K562 (cell line): ENCODE measurements around the gene GAK. TPM values are rescaled to one million over a fixed set of nuclear protein-coding genes. Genes with fewer than 3 reads are reported as not detected.

Experiments
- ARHGAP35 ChIP-seq: fragments of 450-650 bp; IDR thresholded peaks from 2 replicates; pipeline ENCODE4 v1.6.1; 2018; ENCODE audit not compliant: partially characterized antibody
- BDP1 ChIP-seq: IDR thresholded peaks from 3 replicates; pipeline ENCODE4 v1.6.1; 2011; ENCODE audit not compliant: insufficient read length, insufficient read depth
- CBX1 ChIP-seq: sonication (generic); IDR thresholded peaks from 2 replicates; pipeline ENCODE4 v1.6.1; 2016; ENCODE audit warnings: antibody characterized with exemption, low read depth, mild to moderate bottlenecking
- ELF1 ChIP-seq: fragments of 200-800 bp; sonication (Bioruptor generic); IDR thresholded peaks from 2 replicates; pipeline ENCODE4 v1.6.1; 2016; ENCODE audit warnings: missing genetic modification characterization, missing compliant biosample characterization
- ELF2 ChIP-seq: fragments of 250-450 bp; sonication (Bioruptor Pico); IDR thresholded peaks from 2 replicates; pipeline ENCODE4 v1.5.0; 2021; ENCODE audit warnings: mild to moderate bottlenecking
- EWSR1 ChIP-seq: fragments of 450-650 bp; IDR thresholded peaks from 2 replicates; pipeline ENCODE4 v1.6.1; 2018; ENCODE audit warnings: borderline replicate concordance, mild to moderate bottlenecking, low read depth, moderate library complexity; ENCODE audit not compliant: partially characterized antibody
- FOS ChIP-seq: IDR thresholded peaks from 3 replicates; pipeline ENCODE4 v1.6.1; 2011; ENCODE audit not compliant: insufficient read length; ENCODE audit errors: extremely low read depth
- HDAC2 ChIP-seq: fragments of 450-650 bp; IDR thresholded peaks from 2 replicates; pipeline ENCODE4 v1.6.1; 2016; ENCODE audit warnings: mild to moderate bottlenecking
- JUN ChIP-seq, 2 experiments: sonication (generic) in 1 of 2; formaldehyde crosslinking in 1 of 2; IDR thresholded peaks; 2 replicates each; pipeline versions ENCODE4 v1.6.1 to v1.8.0; 2012 to 2022; ENCODE audit warnings: borderline replicate concordance in 2 of 2, mild to moderate bottlenecking in 2 of 2, improper control_type of control experiment in 1 of 2, low read depth in 1 of 2, low read length in 1 of 2, missing genetic modification reagents in 1 of 2
- JUND ChIP-seq, 2 experiments: IDR thresholded peaks; 2 replicates in 1 of 2; 3 replicates in 1 of 2; pipeline ENCODE4 v1.6.1; 2011; ENCODE audit warnings: borderline replicate concordance in 2 of 2, low read depth in 2 of 2, low read length in 2 of 2, improper control_type of control experiment in 1 of 2, missing biosample characterization in 1 of 2, missing genetic modification characterization in 1 of 2, missing genetic modification reagents in 1 of 2
- MEIS2 ChIP-seq: fragments of 450-650 bp; IDR thresholded peaks from 2 replicates; pipeline ENCODE4 v1.6.1; 2014; ENCODE audit warnings: mild to moderate bottlenecking; ENCODE audit not compliant: partially characterized antibody
- NONO ChIP-seq, 2 experiments: fragments of 200-400 bp in 1 of 2; fragments of 450-650 bp in 1 of 2; formaldehyde crosslinking in 1 of 2; IDR thresholded peaks; 2 replicates each; pipeline ENCODE4 v1.6.1; 2017; ENCODE audit warnings: low read depth in 2 of 2, mild to moderate bottlenecking in 2 of 2, moderate library complexity in 2 of 2, low read length in 1 of 2
- PURB ChIP-seq: sonication (generic); formaldehyde crosslinking; IDR thresholded peaks from 2 replicates; pipeline ENCODE4 v1.9.0; 2021; ENCODE audit warnings: low read depth, mild to moderate bottlenecking, missing genetic modification reagents
- RB1 ChIP-seq: fragments of 450-650 bp; IDR thresholded peaks from 2 replicates; pipeline ENCODE4 v1.6.1; 2017; ENCODE audit warnings: low read depth, mild to moderate bottlenecking
- RBFOX2 ChIP-seq: fragments of 200-400 bp; formaldehyde crosslinking; IDR thresholded peaks from 2 replicates; pipeline ENCODE4 v1.6.1; 2017; ENCODE audit warnings: low read depth, mild to moderate bottlenecking, low read length, moderate library complexity
- RBM14 ChIP-seq: fragments of 200-400 bp; formaldehyde crosslinking; IDR thresholded peaks from 2 replicates; pipeline ENCODE4 v1.6.1; 2018; ENCODE audit warnings: low read depth, mild to moderate bottlenecking, low read length, moderate library complexity, borderline replicate concordance; ENCODE audit not compliant: insufficient read depth
- SP1 ChIP-seq: sonication (generic); formaldehyde crosslinking; IDR thresholded peaks from 2 replicates; pipeline ENCODE4 v1.8.1; 2022; ENCODE audit warnings: mild to moderate bottlenecking, missing genetic modification reagents
- TEAD4 ChIP-seq, 2 experiments: sonication (generic) in 1 of 2; formaldehyde crosslinking in 1 of 2; IDR thresholded peaks; 2 replicates each; pipeline versions ENCODE4 v1.6.1 to v1.8.0; 2012 to 2022; ENCODE audit warnings: borderline replicate concordance in 1 of 2, inconsistent platforms in 1 of 2, low read length in 1 of 2, mild to moderate bottlenecking in 1 of 2, missing genetic modification reagents in 1 of 2
- TFAM ChIP-seq: fragments of 250-450 bp; sonication (Bioruptor Pico); conservative IDR thresholded peaks from 2 replicates; pipeline ENCODE4 v1.5.0; 2021; ENCODE audit warnings: mild to moderate bottlenecking, moderate library complexity
- polyA plus RNA-seq, 8 experiments: library from polyadenylated mRNA; depleted of rRNA in 4 of 8; stranded (reverse) in 5 of 8; unstranded in 3 of 8; fragments of >200 nt; fragmentation: Nextera tagmentation in 2 of 8; fragmentation: Illumina TruSeq in 1 of 8; extraction: Ambion mirVana in 2 of 8; extraction: Trizol in 1 of 8; gene quantifications; 2 replicates each; pipeline versions ENCODE4 v1.2.1 to v1.2.3, GENCODE V29; 2011 to 2014; ENCODE audit warnings: inconsistent platforms in 1 of 8, missing spikeins in 1 of 8
- total RNA-seq, 7 experiments: library from RNA; depleted of rRNA in 6 of 7; stranded (reverse); fragments of >200 nt in 6 of 7; fragmentation: Illumina TruSeq in 2 of 7; extraction: Trizol in 2 of 7; gene quantifications; 2 replicates each; pipeline versions ENCODE4 v1.2.1 to v1.2.3, GENCODE V29; 2011 to 2021; ENCODE audit warnings: low replicate concordance in 1 of 7
- TF ChIP-seq, protein P1 (sequence below): sonication (generic); formaldehyde crosslinking; IDR thresholded peaks from 2 replicates; pipeline ENCODE4 v1.8.0; 2022; ENCODE audit warnings: mild to moderate bottlenecking, missing genetic modification reagents
- TF ChIP-seq, protein P2 (sequence below): sonication (generic); formaldehyde crosslinking; IDR thresholded peaks from 2 replicates; pipeline ENCODE4 v1.8.1; 2023; ENCODE audit warnings: mild to moderate bottlenecking, missing genetic modification reagents

The GAK gene
- total and polyA plus RNA-seq, 9 of the 15 experiments (the other 6 are each of a cell fraction or from before 2014, with no cell fraction given): 1.3 to 102 (median 16.2) TPM

DNA sequence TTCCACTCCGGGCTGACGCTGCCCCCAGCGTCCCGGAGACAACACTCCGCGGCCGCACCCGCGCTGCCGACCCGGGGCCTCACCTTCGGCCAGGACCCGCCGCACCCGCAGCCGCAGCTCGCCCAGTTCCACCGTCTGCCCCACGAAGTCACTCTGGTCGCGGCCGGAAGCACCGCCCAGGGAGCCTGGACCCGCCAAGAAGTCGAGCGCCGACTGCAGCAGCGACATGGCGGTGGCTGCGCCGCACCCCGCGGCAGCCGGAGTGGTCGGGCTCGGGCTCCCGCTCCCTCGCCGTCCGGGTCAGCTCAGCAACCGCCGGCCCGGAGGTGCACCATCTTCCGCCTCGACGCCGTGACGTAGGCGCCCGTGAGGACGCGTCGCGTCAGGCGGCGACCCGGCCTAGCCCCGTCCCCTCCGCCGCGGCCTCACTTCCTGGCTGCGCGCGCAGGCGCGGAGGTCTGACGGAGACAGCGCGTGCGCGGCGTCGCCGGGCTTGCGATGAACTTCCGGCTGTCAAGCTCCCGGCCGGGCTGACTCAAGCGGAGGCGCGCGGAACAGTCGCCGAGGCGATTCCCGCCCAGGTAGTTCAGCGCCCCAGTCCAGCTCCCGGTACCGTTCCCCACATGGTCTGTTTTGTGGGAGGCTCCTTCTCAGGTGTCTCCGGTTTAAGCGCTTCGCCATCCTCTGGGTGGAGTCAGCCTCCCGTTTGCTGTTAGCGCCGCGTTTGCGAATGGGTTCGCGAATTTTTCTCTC, at the start of gene GAK, which contains the start of gene TMEM175 (continued):
- TF ChIP-seq RBM14 (no peak), ELF1 (tag) (peak; percentile 95), TFAM (no peak), EWSR1 (no peak), CBX1 (peak; percentile 64; the same call in 1 of the 2 replicates), JUN (IDR thresholded peaks at IDR 0.05; ENCODE audit: borderline replicate concordance, low read depth, low read length) (no peak; the same call in 1 of the 2 replicates), JUN (CRISPR knock-in tag; IDR thresholded peaks at IDR 0.05; ENCODE audit: borderline replicate concordance) (no peak), NONO (IDR thresholded peaks at IDR 0.05; ENCODE audit: low read depth in 2 of 2, low read length in 1 of 2) (peak; percentile 42 to 90; a peak in 3 of 4 replicates), PURB (CRISPR knock-in tag) (no peak), JUND (IDR thresholded peaks at IDR 0.05; ENCODE audit: borderline replicate concordance, low read depth, low read length) (peak; percentile 55), JUND (tag; IDR thresholded peaks at IDR 0.05; ENCODE audit: borderline replicate concordance, low read depth, low read length) (peak; percentile 53; the same call in 1 of the 3 replicates), HDAC2 (peak; percentile 55; the same call in 1 of the 2 replicates), ELF2 (peak; percentile 94), MEIS2 (peak; percentile 96), RB1 (peak; percentile 67), ARHGAP35 (no peak), BDP1 (no peak), FOS (no peak), RBFOX2 (peak; percentile 97), TEAD4 (IDR thresholded peaks at IDR 0.05; ENCODE audit: low read length) (no peak), TEAD4 (CRISPR knock-in tag; IDR thresholded peaks at IDR 0.05; ENCODE audit: borderline replicate concordance) (no peak), SP1 (CRISPR knock-in tag) (peak; percentile 57)
- TF ChIP-seq, protein P1, sequence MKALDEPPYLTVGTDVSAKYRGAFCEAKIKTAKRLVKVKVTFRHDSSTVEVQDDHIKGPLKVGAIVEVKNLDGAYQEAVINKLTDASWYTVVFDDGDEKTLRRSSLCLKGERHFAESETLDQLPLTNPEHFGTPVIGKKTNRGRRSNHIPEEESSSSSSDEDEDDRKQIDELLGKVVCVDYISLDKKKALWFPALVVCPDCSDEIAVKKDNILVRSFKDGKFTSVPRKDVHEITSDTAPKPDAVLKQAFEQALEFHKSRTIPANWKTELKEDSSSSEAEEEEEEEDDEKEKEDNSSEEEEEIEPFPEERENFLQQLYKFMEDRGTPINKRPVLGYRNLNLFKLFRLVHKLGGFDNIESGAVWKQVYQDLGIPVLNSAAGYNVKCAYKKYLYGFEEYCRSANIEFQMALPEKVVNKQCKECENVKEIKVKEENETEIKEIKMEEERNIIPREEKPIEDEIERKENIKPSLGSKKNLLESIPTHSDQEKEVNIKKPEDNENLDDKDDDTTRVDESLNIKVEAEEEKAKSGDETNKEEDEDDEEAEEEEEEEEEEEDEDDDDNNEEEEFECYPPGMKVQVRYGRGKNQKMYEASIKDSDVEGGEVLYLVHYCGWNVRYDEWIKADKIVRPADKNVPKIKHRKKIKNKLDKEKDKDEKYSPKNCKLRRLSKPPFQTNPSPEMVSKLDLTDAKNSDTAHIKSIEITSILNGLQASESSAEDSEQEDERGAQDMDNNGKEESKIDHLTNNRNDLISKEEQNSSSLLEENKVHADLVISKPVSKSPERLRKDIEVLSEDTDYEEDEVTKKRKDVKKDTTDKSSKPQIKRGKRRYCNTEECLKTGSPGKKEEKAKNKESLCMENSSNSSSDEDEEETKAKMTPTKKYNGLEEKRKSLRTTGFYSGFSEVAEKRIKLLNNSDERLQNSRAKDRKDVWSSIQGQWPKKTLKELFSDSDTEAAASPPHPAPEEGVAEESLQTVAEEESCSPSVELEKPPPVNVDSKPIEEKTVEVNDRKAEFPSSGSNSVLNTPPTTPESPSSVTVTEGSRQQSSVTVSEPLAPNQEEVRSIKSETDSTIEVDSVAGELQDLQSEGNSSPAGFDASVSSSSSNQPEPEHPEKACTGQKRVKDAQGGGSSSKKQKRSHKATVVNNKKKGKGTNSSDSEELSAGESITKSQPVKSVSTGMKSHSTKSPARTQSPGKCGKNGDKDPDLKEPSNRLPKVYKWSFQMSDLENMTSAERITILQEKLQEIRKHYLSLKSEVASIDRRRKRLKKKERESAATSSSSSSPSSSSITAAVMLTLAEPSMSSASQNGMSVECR: peak; percentile 86
- TF ChIP-seq, protein P2, sequence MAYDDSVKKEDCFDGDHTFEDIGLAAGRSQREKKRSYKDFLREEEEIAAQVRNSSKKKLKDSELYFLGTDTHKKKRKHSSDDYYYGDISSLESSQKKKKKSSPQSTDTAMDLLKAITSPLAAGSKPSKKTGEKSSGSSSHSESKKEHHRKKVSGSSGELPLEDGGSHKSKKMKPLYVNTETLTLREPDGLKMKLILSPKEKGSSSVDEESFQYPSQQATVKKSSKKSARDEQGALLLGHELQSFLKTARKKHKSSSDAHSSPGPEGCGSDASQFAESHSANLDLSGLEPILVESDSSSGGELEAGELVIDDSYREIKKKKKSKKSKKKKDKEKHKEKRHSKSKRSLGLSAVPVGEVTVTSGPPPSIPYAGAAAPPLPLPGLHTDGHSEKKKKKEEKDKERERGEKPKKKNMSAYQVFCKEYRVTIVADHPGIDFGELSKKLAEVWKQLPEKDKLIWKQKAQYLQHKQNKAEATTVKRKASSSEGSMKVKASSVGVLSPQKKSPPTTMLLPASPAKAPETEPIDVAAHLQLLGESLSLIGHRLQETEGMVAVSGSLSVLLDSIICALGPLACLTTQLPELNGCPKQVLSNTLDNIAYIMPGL (CRISPR knock-in tag): peak; percentile 26; the same call in 1 of the 2 replicates
